Measurements from ENCODE around the gene DNTTIP2.

- TF ChIP-seq POLR2AphosphoS5 (IDR thresholded peaks at IDR 0.05; ENCODE audit: low read depth, low read length) (no peak), TCF7L2 (IDR thresholded peaks at IDR 0.05; ENCODE audit: low read depth, low read length) (no peak), SIN3A (IDR thresholded peaks at IDR 0.05; ENCODE audit: borderline replicate concordance, insufficient read depth, low read depth, low read length) (no peak), REST (IDR thresholded peaks at IDR 0.05; ENCODE audit: insufficient read depth in 1 of 2, low read depth in 2 of 2, low read length in 1 of 2) (no peak)
- TF ChIP-seq, protein P1, sequence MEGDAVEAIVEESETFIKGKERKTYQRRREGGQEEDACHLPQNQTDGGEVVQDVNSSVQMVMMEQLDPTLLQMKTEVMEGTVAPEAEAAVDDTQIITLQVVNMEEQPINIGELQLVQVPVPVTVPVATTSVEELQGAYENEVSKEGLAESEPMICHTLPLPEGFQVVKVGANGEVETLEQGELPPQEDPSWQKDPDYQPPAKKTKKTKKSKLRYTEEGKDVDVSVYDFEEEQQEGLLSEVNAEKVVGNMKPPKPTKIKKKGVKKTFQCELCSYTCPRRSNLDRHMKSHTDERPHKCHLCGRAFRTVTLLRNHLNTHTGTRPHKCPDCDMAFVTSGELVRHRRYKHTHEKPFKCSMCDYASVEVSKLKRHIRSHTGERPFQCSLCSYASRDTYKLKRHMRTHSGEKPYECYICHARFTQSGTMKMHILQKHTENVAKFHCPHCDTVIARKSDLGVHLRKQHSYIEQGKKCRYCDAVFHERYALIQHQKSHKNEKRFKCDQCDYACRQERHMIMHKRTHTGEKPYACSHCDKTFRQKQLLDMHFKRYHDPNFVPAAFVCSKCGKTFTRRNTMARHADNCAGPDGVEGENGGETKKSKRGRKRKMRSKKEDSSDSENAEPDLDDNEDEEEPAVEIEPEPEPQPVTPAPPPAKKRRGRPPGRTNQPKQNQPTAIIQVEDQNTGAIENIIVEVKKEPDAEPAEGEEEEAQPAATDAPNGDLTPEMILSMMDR (IDR thresholded peaks at IDR 0.05): no peak
Observed at GRCh38 chr1:93816970-93817678, 61.9 kb downstream of the DNTTIP2 start.
